Measurements from ENCODE around the gene CALCOCO2.

DNA sequence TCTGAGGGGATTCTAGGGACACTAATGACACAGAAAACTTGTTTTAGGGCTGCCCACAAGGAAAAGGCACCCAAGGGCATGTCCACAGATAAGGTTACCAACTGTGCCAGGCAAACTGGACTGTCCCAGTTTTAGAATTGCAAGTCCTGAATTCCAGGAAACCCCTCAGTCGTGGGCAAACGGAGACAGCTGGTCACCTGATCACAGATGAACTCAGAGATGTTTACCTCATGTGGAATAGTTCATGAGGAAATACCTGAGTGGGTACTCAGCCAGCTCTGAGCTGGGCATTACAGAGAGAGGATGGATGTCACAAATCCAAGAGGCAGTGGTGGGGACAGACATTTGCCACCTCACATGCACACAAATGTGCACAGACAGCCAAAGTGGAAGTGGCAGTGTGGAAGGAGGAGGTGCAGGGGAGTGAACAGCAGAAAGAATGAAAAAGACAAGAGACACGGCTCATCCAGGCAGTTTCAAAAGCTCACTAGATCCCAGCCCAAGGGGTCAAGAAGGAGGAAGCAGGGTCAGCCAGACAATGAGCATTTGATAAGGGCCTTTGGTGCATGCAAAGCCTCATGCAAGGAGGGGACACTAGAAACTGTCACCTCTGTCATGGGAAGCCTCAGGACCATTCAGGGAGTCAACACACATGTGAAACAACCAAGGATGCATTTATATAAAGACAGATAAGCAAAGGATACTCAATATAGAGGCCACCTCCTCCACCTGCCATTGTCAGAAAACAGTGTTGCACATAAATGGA, 38.6 kb upstream of the CALCOCO2 start:
- TF ChIP-seq GATA2 (IDR thresholded peaks at IDR 0.05; ENCODE audit: low read depth, low read length) (no peak), GATA3 (IDR thresholded peaks at IDR 0.05; ENCODE audit: low read depth, low read length) (no peak)

Data from SH-SY5Y (cell line).